GM23338 (cell line): ENCODE measurements around the gene RORB. TPM values are rescaled to one million over a fixed set of nuclear protein-coding genes. Genes with fewer than 3 reads are reported as not detected.

Experiments used
- ATAC-seq: fragments of 200-7000 bp; cut with Tn5 transposase; 3 replicates; pipeline ENCODE4 v1.9.1; 2020
- DNase-seq: peaks from one replicate; pipeline ENCODE4 v3.0.0-alpha.2; 2015; ENCODE audit warnings: low spot score
- H2AFZ ChIP-seq: fragments of 200-600 bp; sonication (generic); 2 replicates; pipeline ENCODE4 v1.8.0; 2016; ENCODE audit warnings: antibody characterized with exemption, mild to moderate bottlenecking, moderate library complexity
- H3F3A ChIP-seq: fragments of 200-600 bp; sonication (generic); replicated peaks from 2 replicates; pipeline ENCODE4 v1.8.0; 2017; ENCODE audit warnings: antibody characterized with exemption, mixed run types, low read depth
- H3K27ac ChIP-seq: fragments of 200-600 bp; sonication (generic); 2 replicates; pipeline ENCODE4 v1.6.1; 2016; ENCODE audit warnings: low read depth
- H3K27me3 ChIP-seq: fragments of 200-600 bp; sonication (generic); 2 replicates; pipeline ENCODE4 v1.8.0; 2016; ENCODE audit warnings: mild to moderate bottlenecking, mixed run types, moderate library complexity; ENCODE audit not compliant: insufficient read depth
- H3K36me3 ChIP-seq: fragments of 200-600 bp; sonication (generic); 2 replicates; pipeline ENCODE4 v1.8.0; 2016; ENCODE audit warnings: mild to moderate bottlenecking; ENCODE audit not compliant: insufficient read depth
- H3K4me1 ChIP-seq: fragments of 200-600 bp; sonication (generic); 2 replicates; pipeline ENCODE4 v1.8.0; 2016; ENCODE audit warnings: mild to moderate bottlenecking, moderate library complexity; ENCODE audit not compliant: insufficient read depth
- H3K4me2 ChIP-seq: fragments of 200-600 bp; sonication (generic); 2 replicates; pipeline ENCODE4 v1.7.1; 2017; ENCODE audit warnings: mixed run types
- H3K4me3 ChIP-seq: fragments of 200-600 bp; sonication (generic); 2 replicates; pipeline ENCODE4 v1.6.1; 2016; ENCODE audit warnings: mixed run types
- H3K79me2 ChIP-seq: fragments of 200-600 bp; sonication (generic); replicated peaks from 2 replicates; pipeline ENCODE4 v1.8.0; 2017; ENCODE audit warnings: mild to moderate bottlenecking; ENCODE audit not compliant: insufficient read depth
- H3K9me2 ChIP-seq: fragments of 200-600 bp; sonication (generic); 2 replicates; pipeline ENCODE4 v1.8.0; 2017; ENCODE audit not compliant: insufficient read depth
- H4K20me1 ChIP-seq: fragments of 200-600 bp; sonication (generic); replicated peaks from 2 replicates; pipeline ENCODE4 v1.8.0; 2017; ENCODE audit warnings: mild to moderate bottlenecking; ENCODE audit not compliant: insufficient read depth
- H3K27ac Mint-ChIP-seq: 2 replicates; pipeline ENCODE4 v1.8.0; 2020; ENCODE audit warnings: inconsistent platforms, mild to moderate bottlenecking, moderate library complexity, mixed read lengths
- H3K27me3 Mint-ChIP-seq: 3 replicates; pipeline ENCODE4 v1.8.0; 2022; ENCODE audit warnings: low read depth, mild to moderate bottlenecking, moderate library complexity, mixed read lengths, inconsistent platforms; ENCODE audit not compliant: insufficient read depth, poor library complexity
- H3K36me3 Mint-ChIP-seq: 3 replicates; pipeline ENCODE4 v1.8.0; 2021; ENCODE audit warnings: low read depth, mild to moderate bottlenecking, inconsistent platforms, moderate library complexity, mixed read lengths
- H3K4me1 Mint-ChIP-seq: 3 replicates; pipeline ENCODE4 v1.8.0; 2020; ENCODE audit warnings: mild to moderate bottlenecking, inconsistent platforms, mixed read lengths
- H3K4me3 Mint-ChIP-seq: 3 replicates; pipeline ENCODE4 v1.8.0; 2021; ENCODE audit warnings: moderate library complexity, mild to moderate bottlenecking, inconsistent platforms, mixed read lengths
- H3K9me3 Mint-ChIP-seq: 3 replicates; pipeline ENCODE4 v1.8.0; 2020; ENCODE audit warnings: moderate library complexity, mild to moderate bottlenecking, inconsistent platforms, mixed read lengths
- CREB1 ChIP-seq: fragments of 250-450 bp; sonication (Bioruptor Pico); IDR thresholded peaks from 2 replicates; pipeline ENCODE4 v1.5.0; 2020; ENCODE audit warnings: low read depth, mild to moderate bottlenecking, moderate library complexity
- CTCF ChIP-seq, 2 experiments: fragments of 200-600 bp in 1 of 2; sonication (generic) in 1 of 2; conservative IDR thresholded peaks; 2 replicates each; pipeline versions ENCODE4 v1.5.1 to v1.6.1; 2016 to 2017; ENCODE audit warnings: antibody characterized with exemption in 2 of 2, low read depth in 2 of 2, mild to moderate bottlenecking in 2 of 2, moderate library complexity in 1 of 2
- EZH2 ChIP-seq: fragments of 200-600 bp; sonication (generic); IDR thresholded peaks from one replicate; pipeline ENCODE4 v1.8.0; 2017; ENCODE audit warnings: antibody characterized with exemption, mild to moderate bottlenecking, low read depth; ENCODE audit not compliant: unreplicated experiment
- EZH2phosphoT487 ChIP-seq: fragments of 200-600 bp; sonication (generic); IDR thresholded peaks from one replicate; pipeline ENCODE4 v1.8.1; 2018; ENCODE audit warnings: antibody characterized with exemption; ENCODE audit not compliant: unreplicated experiment
- JUNB ChIP-seq: IDR thresholded peaks from one replicate; pipeline ENCODE4 v1.6.1; 2016; ENCODE audit warnings: antibody characterized with exemption; ENCODE audit not compliant: unreplicated experiment
- NANOG ChIP-seq: IDR thresholded peaks from 2 replicates; pipeline ENCODE4 v1.6.1; 2016; ENCODE audit warnings: antibody characterized with exemption, borderline replicate concordance
- POLR2AphosphoS5 ChIP-seq: IDR thresholded peaks from 2 replicates; pipeline ENCODE4 v1.6.1; 2016; ENCODE audit warnings: antibody characterized with exemption, low read depth
- STAT1 ChIP-seq: IDR thresholded peaks from one replicate; pipeline ENCODE4 v1.6.1; 2016; ENCODE audit warnings: antibody characterized with exemption; ENCODE audit not compliant: unreplicated experiment
- ZNF114 ChIP-seq: fragments of 250-450 bp; sonication (Bioruptor Pico); IDR thresholded peaks from 2 replicates; pipeline ENCODE4 v1.5.0; 2020; ENCODE audit warnings: mild to moderate bottlenecking, moderate library complexity
- ZNF331 ChIP-seq: fragments of 250-450 bp; sonication (Bioruptor Pico); IDR thresholded peaks from 2 replicates; pipeline ENCODE4 v1.5.0; 2020; ENCODE audit warnings: low read depth, mild to moderate bottlenecking, moderate library complexity
- ZNF462 ChIP-seq: fragments of 250-450 bp; sonication (Bioruptor Pico); IDR thresholded peaks from 2 replicates; pipeline ENCODE4 v1.5.0; 2020; ENCODE audit warnings: mild to moderate bottlenecking, moderate library complexity
- polyA plus RNA-seq: library from polyadenylated mRNA; unstranded; fragments of >200 nt; fragmentation: Nextera tagmentation; extraction: Ambion mirVana; gene quantifications from 2 replicates; pipeline ENCODE4 v1.2.1, GENCODE V29; 2016
- total RNA-seq: library from RNA; depleted of rRNA; stranded (reverse); fragments of >200 nt; shearing (Covaris generic); gene quantifications from 2 replicates; pipeline ENCODE4 v1.2.3, GENCODE V29; 2014
- TF ChIP-seq, protein P1 (sequence below): IDR thresholded peaks from one replicate; pipeline ENCODE4 v1.6.1; 2018; ENCODE audit warnings: antibody characterized with exemption; ENCODE audit not compliant: unreplicated experiment
- TF ChIP-seq, protein P2 (sequence below): IDR thresholded peaks from 2 replicates; pipeline ENCODE4 v1.6.1; 2016; ENCODE audit warnings: antibody characterized with exemption

The RORB gene
- total and polyA plus RNA-seq, 2 experiments from 2014 or later: 1.2 to 4.5 TPM

- no peaks in the 10 kb centered on the region for H3K36me3 ChIP-seq
- H3K27ac ChIP-seq: no peak overlapping the region
- H4K20me1 ChIP-seq: no peaks in the 10 kb centered on the region
- no peaks in the 10 kb centered on the region for H3K4me1 Mint-ChIP-seq
- H3K9me3 Mint-ChIP-seq: no peaks in the 10 kb centered on the region
- DNase-seq (no peak), ATAC-seq (no peak)
- no peaks in the 10 kb centered on the region for H3K27me3 ChIP-seq
- H3K36me3 Mint-ChIP-seq: no peaks in the 10 kb centered on the region
- no peak overlapping the region for H2AFZ ChIP-seq
- no peak overlapping the region for H3K4me3 Mint-ChIP-seq
- no peaks in the 10 kb centered on the region for H3F3A ChIP-seq
- no peak overlapping the region for H3K4me2 ChIP-seq
- no peaks in the 10 kb centered on the region for H3K9me2 ChIP-seq
- H3K79me2 ChIP-seq: no peaks in the 10 kb centered on the region
- H3K4me3 ChIP-seq: no peak overlapping the region
- no peak overlapping the region for H3K27ac Mint-ChIP-seq
- H3K27me3 Mint-ChIP-seq: no peaks in the 10 kb centered on the region
- H3K4me1 ChIP-seq: no peaks in the 10 kb centered on the region
- TF ChIP-seq, protein P1, sequence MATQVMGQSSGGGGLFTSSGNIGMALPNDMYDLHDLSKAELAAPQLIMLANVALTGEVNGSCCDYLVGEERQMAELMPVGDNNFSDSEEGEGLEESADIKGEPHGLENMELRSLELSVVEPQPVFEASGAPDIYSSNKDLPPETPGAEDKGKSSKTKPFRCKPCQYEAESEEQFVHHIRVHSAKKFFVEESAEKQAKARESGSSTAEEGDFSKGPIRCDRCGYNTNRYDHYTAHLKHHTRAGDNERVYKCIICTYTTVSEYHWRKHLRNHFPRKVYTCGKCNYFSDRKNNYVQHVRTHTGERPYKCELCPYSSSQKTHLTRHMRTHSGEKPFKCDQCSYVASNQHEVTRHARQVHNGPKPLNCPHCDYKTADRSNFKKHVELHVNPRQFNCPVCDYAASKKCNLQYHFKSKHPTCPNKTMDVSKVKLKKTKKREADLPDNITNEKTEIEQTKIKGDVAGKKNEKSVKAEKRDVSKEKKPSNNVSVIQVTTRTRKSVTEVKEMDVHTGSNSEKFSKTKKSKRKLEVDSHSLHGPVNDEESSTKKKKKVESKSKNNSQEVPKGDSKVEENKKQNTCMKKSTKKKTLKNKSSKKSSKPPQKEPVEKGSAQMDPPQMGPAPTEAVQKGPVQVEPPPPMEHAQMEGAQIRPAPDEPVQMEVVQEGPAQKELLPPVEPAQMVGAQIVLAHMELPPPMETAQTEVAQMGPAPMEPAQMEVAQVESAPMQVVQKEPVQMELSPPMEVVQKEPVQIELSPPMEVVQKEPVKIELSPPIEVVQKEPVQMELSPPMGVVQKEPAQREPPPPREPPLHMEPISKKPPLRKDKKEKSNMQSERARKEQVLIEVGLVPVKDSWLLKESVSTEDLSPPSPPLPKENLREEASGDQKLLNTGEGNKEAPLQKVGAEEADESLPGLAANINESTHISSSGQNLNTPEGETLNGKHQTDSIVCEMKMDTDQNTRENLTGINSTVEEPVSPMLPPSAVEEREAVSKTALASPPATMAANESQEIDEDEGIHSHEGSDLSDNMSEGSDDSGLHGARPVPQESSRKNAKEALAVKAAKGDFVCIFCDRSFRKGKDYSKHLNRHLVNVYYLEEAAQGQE: no peak
- TF ChIP-seq EZH2 (no peak), ZNF462 (CRISPR knock-in tag) (no peak), CREB1 (no peak), POLR2AphosphoS5 (no peak), EZH2phosphoT487 (no peak), CTCF (conservative IDR thresholded peaks at IDR 0.05; ENCODE audit: low read depth in 2 of 2) (no peak), STAT1 (no peak), JUNB (no peak), NANOG (no peak), ZNF114 (CRISPR knock-in tag) (no peak), ZNF331 (CRISPR knock-in tag) (no peak)
- TF ChIP-seq, protein P2, sequence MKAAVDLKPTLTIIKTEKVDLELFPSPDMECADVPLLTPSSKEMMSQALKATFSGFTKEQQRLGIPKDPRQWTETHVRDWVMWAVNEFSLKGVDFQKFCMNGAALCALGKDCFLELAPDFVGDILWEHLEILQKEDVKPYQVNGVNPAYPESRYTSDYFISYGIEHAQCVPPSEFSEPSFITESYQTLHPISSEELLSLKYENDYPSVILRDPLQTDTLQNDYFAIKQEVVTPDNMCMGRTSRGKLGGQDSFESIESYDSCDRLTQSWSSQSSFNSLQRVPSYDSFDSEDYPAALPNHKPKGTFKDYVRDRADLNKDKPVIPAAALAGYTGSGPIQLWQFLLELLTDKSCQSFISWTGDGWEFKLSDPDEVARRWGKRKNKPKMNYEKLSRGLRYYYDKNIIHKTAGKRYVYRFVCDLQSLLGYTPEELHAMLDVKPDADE: no peak
These were observed 33.3 kb upstream of the RORB start for GRCh38 chr9:74463825-74464224.
